ENCODE measurements around the gene YPEL4. TPM values are rescaled to one million over a fixed set of nuclear protein-coding genes. Genes with fewer than 3 reads are reported as not detected.
A peak's percentile ranks its signal among the peaks of the same experiment; 100 is the strongest.

YPEL4 gene
- total RNA-seq, 1 donor from 2014 or later: 3.1 TPM

DNA sequence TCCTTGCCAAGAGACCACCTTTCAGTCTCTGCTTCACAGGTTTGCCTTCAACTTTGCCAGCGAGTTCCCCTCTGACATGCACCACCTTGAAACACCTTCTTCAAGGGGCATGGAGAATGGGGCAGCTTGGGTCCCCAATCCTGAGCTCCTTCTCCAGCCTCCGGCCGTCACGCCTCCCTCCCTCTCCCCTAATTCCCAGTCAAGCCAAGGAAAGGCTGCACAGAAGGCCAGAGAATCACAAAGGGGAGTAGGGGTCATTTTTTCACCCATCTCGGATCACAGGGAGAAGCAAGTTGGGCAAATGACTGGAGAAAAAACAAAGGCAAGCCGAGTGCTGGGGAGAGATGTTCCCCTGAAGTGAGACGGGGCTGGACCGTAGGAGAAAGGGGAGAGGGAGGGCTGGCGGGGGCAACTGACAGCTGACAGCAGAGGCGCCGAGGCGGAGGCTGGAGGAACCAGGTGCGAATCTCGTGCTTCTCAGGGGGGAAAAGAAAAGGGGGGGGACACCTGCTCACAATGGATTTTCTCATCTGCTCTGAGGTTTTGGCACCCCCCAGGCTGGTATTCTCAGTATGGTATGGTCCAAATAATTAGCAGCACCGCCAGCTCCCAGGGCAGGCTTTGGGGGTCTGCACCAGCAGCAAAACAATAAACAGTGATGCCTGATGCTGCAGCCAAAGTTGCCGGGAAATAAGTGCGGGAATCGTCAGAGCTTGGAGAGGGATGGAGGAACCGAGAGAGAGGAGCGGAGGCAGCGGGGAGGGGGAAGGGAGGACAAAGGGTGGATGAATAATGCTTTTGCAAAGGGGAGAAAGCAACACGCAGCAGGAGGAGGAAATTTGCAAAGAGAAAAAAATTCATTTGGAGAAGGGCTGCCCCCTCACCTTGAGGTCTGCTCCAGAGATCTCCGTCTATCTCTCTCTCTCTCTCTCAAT lies 644 bp downstream of the YPEL4 start:
- intact Hi-C loops (cut with DNase I): no loop called here
- Histone ChIP-seq H3K9me3 (no peaks in the 10 kb centered on the region), H3K4me1 (peaks cover 60% of the 10 kb centered on the region), H3K36me3 (no peaks in the 10 kb centered on the region), H3K4me3 (peak overlapping the region; percentile 54), H3K27ac (no peak overlapping the region), H3K27me3 (ENCODE audit: low read depth) (peaks cover 30% of the 10 kb centered on the region)
- no peak for DNase-seq
- TF ChIP-seq, protein P1, sequence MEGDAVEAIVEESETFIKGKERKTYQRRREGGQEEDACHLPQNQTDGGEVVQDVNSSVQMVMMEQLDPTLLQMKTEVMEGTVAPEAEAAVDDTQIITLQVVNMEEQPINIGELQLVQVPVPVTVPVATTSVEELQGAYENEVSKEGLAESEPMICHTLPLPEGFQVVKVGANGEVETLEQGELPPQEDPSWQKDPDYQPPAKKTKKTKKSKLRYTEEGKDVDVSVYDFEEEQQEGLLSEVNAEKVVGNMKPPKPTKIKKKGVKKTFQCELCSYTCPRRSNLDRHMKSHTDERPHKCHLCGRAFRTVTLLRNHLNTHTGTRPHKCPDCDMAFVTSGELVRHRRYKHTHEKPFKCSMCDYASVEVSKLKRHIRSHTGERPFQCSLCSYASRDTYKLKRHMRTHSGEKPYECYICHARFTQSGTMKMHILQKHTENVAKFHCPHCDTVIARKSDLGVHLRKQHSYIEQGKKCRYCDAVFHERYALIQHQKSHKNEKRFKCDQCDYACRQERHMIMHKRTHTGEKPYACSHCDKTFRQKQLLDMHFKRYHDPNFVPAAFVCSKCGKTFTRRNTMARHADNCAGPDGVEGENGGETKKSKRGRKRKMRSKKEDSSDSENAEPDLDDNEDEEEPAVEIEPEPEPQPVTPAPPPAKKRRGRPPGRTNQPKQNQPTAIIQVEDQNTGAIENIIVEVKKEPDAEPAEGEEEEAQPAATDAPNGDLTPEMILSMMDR (IDR thresholded peaks at IDR 0.05): no peak
- ATAC-seq: no peak

DNA sequence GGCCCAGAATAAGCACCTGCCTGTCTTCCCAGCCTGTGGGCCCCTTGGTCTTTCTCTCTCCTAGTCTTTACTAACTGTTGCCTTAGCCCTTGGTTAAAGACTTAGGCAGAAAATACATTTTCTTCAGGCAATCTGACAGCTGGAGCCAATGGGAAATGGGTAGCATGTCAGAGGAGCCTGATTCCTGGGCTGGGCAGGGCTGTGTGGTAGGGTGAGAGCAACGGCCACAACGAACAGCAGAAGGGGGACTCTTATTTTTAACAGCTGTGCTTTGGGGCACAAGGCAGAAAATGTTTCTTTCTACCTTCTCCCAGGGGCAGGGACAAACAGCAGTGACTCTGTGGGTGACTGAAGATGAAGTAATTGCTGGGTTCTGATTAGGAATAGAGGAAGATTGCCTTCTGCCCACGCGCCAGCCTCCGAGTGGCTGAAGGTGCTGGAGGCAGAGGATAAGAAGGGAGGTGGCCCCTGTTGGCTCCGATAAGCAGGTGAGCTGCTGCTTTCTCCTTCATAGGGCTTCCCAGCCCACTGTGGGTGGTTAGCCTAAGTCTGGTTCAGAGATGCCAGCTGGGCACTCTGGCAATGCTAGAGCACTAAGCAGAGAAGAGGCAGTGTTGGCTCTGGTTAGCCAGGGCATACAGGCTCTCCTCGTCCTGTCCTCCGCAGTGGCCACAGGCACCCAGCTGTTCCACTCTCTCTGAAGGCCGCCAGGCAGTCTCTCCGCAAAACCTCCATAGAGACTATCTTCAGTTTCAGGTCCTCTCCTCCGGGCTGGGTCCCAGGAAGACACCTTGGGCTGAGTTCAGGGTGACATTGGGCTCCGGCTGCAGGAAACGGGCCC lies 1.5 kb downstream of the YPEL4 start:
- DNase-seq (peak; percentile 65), ATAC-seq (peak in 1 of 2 donors; percentile 31)
- Histone ChIP-seq H3K36me3 (no peaks in the 10 kb centered on the region), H3K9me3 (no peaks in the 10 kb centered on the region), H3K27ac (no peak overlapping the region), H3K4me3 (peak overlapping the region; percentile 54), H3K4me1 (peaks cover 61% of the 10 kb centered on the region), H3K27me3 (ENCODE audit: low read depth) (peaks cover 30% of the 10 kb centered on the region)
- TF ChIP-seq, protein P1 (IDR thresholded peaks at IDR 0.05): no peak
- intact Hi-C loops (cut with DNase I): no loop called here

DNA sequence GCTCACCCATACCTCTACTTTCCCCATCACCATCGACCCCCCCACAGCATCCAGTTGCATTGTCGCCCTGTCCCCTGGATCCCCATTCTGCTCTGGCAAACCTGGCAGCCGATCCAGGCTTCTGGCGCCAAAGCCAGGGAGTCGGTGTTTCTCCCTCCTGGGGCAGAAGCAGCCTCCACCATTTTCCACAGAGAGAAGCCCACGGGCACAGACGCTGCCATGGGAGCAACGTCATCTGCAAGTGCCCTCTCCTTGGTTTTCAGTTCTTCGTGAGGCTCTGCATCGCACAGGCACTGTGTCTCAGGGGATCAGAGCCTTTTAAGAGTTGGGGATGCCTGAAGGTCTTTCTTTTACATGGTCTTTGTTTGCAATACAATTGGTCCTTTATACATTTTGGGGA lies 2.3 kb downstream of the YPEL4 start:
- H3K4me3 ChIP-seq: peak overlapping the region; percentile 3
- DNase-seq (no peak), ATAC-seq (no peak)
- intact Hi-C loops (cut with DNase I): no loop called here
- peaks cover 30% of the 10 kb centered on the region for H3K27me3 ChIP-seq (ENCODE audit: low read depth)
- TF ChIP-seq, protein P1 (IDR thresholded peaks at IDR 0.05): no peak
- no peaks in the 10 kb centered on the region for H3K36me3 ChIP-seq
- no peak overlapping the region for H3K27ac ChIP-seq
- peaks cover 61% of the 10 kb centered on the region for H3K4me1 ChIP-seq
- H3K9me3 ChIP-seq: no peaks in the 10 kb centered on the region

DNA sequence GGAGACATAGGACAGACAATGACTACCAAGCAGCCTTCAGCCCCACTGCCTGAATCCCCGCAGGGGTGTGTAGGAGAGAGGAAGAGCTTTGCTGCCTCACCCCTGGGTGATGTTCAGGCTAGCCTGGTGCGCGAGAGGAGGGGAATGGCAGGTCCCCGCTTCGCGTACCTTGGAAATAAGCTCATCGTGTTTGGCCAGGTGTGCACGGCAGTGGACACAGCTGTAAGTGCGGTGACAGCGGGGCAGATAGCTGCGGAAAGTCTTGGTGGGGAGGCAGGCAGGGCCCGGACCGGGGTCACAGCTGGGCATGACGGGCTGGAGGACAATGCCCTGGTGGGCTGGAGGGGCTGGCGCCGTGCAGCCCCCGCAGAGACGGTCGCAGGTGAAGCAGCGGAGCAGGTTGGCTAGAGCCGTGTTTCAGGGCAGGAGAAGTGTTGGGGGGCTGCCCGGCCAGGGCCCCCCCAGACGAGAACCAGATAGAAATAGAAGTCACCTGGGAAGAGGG lies 2.9 kb downstream of the YPEL4 start:
- no peak overlapping the region for H3K27ac ChIP-seq
- H3K4me3 ChIP-seq: no peak overlapping the region
- H3K4me1 ChIP-seq: peaks cover 61% of the 10 kb centered on the region
- H3K36me3 ChIP-seq: no peaks in the 10 kb centered on the region
- ATAC-seq (no peak), DNase-seq (no peak)
- TF ChIP-seq, protein P1 (IDR thresholded peaks at IDR 0.05): no peak
- no peaks in the 10 kb centered on the region for H3K9me3 ChIP-seq
- H3K27me3 ChIP-seq (ENCODE audit: low read depth): peaks cover 30% of the 10 kb centered on the region
- intact Hi-C loops (cut with DNase I): no loop called here

DNA sequence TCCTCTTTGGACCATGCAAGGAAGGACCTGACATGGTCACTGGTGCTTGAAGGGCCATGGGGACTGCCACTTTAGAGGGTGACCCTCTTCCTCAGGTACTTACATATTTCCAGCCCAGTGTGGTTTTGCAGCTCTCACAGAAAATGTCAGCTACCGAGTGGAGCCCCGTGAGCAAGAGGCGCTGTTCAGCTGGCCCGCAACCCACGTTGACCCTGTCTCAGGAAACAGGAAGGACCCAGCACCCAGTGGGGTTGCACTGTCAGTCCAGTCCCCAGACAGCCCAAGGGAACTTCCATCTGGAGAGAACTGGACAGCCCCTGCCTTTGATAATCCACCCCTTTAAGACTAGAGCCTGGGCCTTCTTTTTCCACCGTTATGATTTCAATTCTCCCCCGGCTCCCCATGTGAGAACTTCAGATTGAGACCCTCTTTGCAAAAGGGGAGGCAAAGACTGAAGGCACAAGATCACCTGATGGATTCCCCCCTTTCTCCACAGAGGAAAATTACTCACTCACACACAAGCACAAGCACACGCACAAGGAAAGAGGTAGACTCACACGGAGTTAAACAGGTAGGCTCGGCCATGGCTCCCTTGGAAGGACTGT lies 3.4 kb downstream of the YPEL4 start:
- Histone ChIP-seq H3K9me3 (no peaks in the 10 kb centered on the region), H3K4me3 (no peak overlapping the region), H3K27ac (peak overlapping the region; percentile 59), H3K27me3 (ENCODE audit: low read depth) (peaks cover 30% of the 10 kb centered on the region), H3K36me3 (no peaks in the 10 kb centered on the region), H3K4me1 (peaks cover 65% of the 10 kb centered on the region)
- TF ChIP-seq, protein P1 (IDR thresholded peaks at IDR 0.05): no peak
- DNase-seq: peak; percentile 65
- peak in 1 of 2 donors; percentile 18 for ATAC-seq
- intact Hi-C loops (cut with DNase I): no loop called here
